Effector memory CD8-positive, alpha-beta T cell (primary cell): Measurements from ENCODE around the gene BAIAP2L2.
A peak's percentile ranks its signal among the peaks of the same experiment; 100 is the strongest.

Experiments
- ATAC-seq: fragments of 150-1000 bp; cut with Tn5 transposase; replicated peaks from 2 replicates; pipeline ENCODE4 v1.10.0; 2021; ENCODE audit warnings: mild to moderate bottlenecking, moderate library complexity
- DNase-seq, 3 experiments: peaks; one replicate each; pipeline ENCODE4 v3.0.0; 2021
- H3K27ac Mint-ChIP-seq, 2 donors: one replicate each; pipeline ENCODE4 v1.8.0; 2022; ENCODE audit warnings: mild to moderate bottlenecking in 2 of 2, mixed read lengths in 2 of 2, moderate library complexity in 2 of 2
- H3K27me3 Mint-ChIP-seq, 2 donors: one replicate each; pipeline ENCODE4 v1.8.0; 2022; ENCODE audit warnings: mixed read lengths in 2 of 2
- H3K36me3 Mint-ChIP-seq: one replicate; pipeline ENCODE4 v1.8.0; 2022; ENCODE audit warnings: mild to moderate bottlenecking, moderate library complexity, mixed read lengths; ENCODE audit not compliant: insufficient read depth
- H3K4me1 Mint-ChIP-seq, 2 donors: one replicate each; pipeline ENCODE4 v1.8.0; 2022; ENCODE audit warnings: low read depth in 2 of 2, mixed read lengths in 2 of 2
- H3K4me3 Mint-ChIP-seq, 2 donors: one replicate each; pipeline ENCODE4 v1.8.0; 2022; ENCODE audit warnings: mild to moderate bottlenecking in 2 of 2, mixed read lengths in 2 of 2, moderate library complexity in 2 of 2
- H3K9me3 Mint-ChIP-seq, 2 donors: one replicate each; pipeline ENCODE4 v1.8.0; 2022; ENCODE audit warnings: mixed read lengths in 2 of 2

BAIAP2L2 gene

DNA sequence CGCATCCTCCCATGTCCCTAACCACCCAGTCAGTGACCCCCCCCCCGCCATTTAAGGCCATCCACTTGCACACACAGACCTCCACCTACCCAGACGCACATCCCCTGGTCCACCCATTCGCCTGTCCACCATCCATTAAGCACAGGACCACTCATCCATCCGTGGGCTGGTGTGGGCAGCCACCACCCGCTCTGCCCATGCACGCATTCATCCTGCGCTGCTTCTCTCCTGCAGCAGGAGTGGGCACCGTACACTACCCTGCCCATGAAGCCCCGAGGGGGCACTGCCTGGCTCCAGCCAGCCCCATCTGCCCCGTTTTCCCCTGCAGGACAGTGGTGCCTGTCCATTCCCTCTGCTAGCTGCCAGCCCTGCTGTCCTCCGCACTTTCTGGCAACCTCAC, 22.6 kb downstream of the BAIAP2L2 start:
- Mint-ChIP-seq H3K27me3 (peaks cover 12 to 22% of the 10 kb centered on the region in 2 donors), H3K4me3 (no peak overlapping the region), H3K36me3 (no peaks in the 10 kb centered on the region), H3K27ac (no peak overlapping the region), H3K9me3 (no peaks in the 10 kb centered on the region), H3K4me1 (peaks cover 0 to 1% of the 10 kb centered on the region in 2 donors)
- no peak for DNase-seq
- ATAC-seq = no peak

DNA sequence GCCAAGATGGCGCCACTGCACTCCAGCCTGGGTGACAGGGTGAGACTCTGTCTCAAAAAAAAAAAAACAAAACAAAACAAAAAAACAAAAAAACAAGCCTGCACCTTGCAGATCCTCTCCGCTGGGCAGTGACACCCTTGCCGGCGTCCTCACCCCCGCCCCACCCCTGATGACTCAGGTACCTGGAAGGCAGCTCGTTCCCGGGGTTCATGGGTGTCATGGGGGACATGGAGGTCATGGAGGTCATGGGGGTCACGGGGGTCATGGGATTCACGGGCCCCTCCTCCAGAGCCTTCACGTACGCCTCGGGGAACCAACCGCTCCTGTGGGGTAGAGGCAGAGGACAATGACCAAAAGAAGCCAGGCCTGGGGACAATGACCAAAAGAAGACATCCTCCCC, 23.5 kb downstream of the BAIAP2L2 start:
- Mint-ChIP-seq H3K27ac (no peak overlapping the region), H3K36me3 (no peaks in the 10 kb centered on the region), H3K4me3 (no peak overlapping the region), H3K9me3 (no peaks in the 10 kb centered on the region), H3K4me1 (peaks cover 0 to 3% of the 10 kb centered on the region in 2 donors), H3K27me3 (peaks cover 18 to 28% of the 10 kb centered on the region in 2 donors)
- no peak for ATAC-seq
- no peak for DNase-seq

DNA sequence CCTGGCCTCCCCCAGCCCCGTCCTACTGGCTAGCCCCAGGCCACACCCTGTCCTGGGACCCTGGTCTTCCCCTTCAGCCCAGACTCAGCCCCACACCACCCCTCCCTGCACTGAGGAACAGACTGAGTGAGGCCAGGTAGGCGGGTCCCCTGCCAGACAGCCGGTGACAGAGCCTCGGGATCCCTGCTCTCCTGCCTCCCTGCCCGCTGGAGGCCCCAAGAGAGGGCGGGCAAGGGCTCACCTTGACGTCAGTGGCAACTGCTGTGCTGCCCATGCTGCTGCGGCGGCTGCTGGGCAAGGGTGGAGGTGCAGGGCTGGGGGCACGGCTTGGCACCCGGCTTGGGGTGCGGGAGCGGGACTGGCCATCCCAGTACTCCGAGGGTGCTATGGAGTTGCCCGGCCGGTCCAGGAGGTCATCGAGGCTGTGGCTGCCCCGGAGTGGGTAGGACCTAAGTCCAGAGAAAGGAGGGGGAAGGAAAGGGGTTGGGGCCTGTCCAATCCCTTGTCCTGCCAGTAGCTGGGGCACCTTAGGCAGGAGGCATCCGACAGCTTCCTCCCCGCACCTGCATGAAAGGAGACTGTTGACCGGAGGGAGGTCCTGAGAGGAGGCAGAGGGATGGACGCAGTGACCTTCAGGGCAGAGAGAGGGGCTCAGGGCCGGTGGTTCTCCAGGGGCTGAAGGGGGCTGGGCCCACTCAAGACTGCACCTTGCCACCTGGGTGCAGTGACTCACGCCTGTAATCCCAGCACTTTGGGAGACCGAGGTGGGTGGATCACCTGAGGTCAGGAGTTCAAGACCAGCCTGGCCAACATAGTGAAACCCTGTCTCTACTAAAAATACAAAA, 24.3 kb downstream of the BAIAP2L2 start:
- ATAC-seq (no peak), DNase-seq (no peak)
- no peak overlapping the region for H3K4me3 Mint-ChIP-seq
- H3K36me3 Mint-ChIP-seq = no peaks in the 10 kb centered on the region
- H3K27me3 Mint-ChIP-seq = peaks cover 18 to 32% of the 10 kb centered on the region in 2 donors
- H3K4me1 Mint-ChIP-seq = peaks cover 0 to 3% of the 10 kb centered on the region in 2 donors
- H3K27ac Mint-ChIP-seq = no peak overlapping the region
- H3K9me3 Mint-ChIP-seq = no peaks in the 10 kb centered on the region

DNA sequence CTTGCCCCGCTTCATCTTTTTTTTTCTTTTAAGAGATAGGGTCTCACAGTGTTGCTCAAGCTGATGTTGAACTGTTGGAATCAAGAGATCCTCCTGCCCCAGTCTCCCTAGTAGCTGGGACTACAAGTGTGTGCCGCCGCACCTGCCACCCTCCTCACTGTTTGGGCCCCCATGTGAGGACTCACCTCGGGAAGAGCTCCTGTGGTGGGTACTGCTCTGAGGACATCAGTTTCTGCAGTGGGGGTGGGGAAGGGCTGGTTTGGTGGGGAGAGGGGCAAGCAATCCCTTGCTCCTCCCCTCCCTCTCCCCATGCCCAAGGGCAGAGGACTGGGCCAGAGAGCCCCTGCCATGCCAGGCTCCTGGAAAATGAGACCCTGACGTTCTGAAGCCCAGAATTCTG, 25.0 kb downstream of the BAIAP2L2 start:
- Mint-ChIP-seq H3K9me3 (no peaks in the 10 kb centered on the region), H3K4me3 (no peak overlapping the region), H3K27ac (no peak overlapping the region), H3K4me1 (peaks cover 0 to 3% of the 10 kb centered on the region in 2 donors), H3K27me3 (peaks cover 18 to 33% of the 10 kb centered on the region in 2 donors), H3K36me3 (no peaks in the 10 kb centered on the region)
- DNase-seq = no peak
- no peak for ATAC-seq

DNA sequence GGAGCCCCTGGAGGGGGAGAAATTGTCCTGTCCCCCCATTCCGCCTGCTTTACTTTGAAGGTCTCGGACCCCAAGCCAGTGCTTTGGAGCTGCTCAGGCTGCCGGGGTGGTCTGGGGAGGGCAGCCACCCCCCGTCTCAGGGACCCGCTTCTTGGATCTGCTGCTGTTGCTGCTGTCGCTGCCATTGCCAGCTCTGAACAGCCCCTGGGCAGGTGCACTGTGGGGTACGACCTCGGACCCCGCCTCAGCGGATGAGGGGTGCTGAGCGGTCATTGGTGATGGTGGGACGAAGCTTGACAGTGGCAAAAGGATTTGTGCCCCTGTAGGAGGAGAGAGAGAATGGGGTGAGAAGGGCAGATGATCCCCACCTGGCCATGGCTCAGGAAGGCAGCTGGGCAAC, 25.4 kb downstream of the BAIAP2L2 start:
- H3K36me3 Mint-ChIP-seq = no peaks in the 10 kb centered on the region
- ATAC-seq = no peak
- peaks cover 0 to 3% of the 10 kb centered on the region in 2 donors for H3K4me1 Mint-ChIP-seq
- H3K27me3 Mint-ChIP-seq = peaks cover 22 to 37% of the 10 kb centered on the region in 2 donors
- H3K4me3 Mint-ChIP-seq = no peak overlapping the region
- H3K9me3 Mint-ChIP-seq = no peaks in the 10 kb centered on the region
- H3K27ac Mint-ChIP-seq = no peak overlapping the region
- no peak for DNase-seq

DNA sequence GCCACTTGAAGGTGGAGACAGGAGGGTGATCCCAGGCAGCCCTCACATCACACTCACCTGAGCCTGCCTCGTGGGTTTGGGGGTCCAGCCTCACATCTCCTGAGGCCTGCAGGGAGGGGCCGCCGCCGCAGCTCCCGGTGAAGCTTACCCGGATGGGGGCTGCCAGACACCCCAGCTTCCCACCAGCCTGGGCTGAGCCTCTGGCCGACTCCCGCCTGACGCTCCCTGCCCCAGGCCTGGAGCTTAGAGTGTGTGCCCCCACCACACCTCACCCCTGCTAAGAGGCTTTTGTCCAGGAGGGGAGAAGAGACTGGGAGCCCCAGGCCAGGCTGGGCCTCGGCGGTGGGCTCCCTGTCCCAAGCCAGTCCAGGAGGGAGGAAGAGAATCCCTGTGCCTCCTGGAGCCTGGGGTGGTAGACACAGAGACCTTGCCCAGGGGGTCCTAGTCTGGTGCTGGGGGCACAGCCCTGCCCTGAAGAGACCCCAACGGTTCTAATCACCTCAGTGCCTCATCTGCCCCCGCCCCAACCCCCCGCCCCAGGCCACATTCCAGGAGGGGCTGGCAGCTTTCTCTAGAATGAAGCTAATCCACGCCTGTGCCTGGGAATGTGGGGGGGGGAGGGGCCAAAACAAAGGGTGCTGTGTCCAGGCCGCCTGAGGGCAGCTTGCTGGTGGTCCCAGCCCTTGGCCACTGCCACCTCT, 26.4 kb downstream of the BAIAP2L2 start, which contains the start of gene SLC16A8:
Gene SLC16A8, minus strand, starts transcription at position 254 of the 701 bp plus-strand sequence. CDS start 1,311 bp downstream, outside the sequence.
- H3K9me3 Mint-ChIP-seq = no peaks in the 10 kb centered on the region
- H3K36me3 Mint-ChIP-seq = no peaks in the 10 kb centered on the region
- H3K4me1 Mint-ChIP-seq = peaks cover 0 to 3% of the 10 kb centered on the region in 2 donors
- H3K4me3 Mint-ChIP-seq = peak within 1 kb of the TSS in 1 of 2 donors; percentile 14
- no peak for ATAC-seq
- no peak within 1 kb of the TSS for H3K27ac Mint-ChIP-seq
- peaks cover 27 to 47% of the 10 kb centered on the region in 2 donors for H3K27me3 Mint-ChIP-seq
- no peak for DNase-seq

DNA sequence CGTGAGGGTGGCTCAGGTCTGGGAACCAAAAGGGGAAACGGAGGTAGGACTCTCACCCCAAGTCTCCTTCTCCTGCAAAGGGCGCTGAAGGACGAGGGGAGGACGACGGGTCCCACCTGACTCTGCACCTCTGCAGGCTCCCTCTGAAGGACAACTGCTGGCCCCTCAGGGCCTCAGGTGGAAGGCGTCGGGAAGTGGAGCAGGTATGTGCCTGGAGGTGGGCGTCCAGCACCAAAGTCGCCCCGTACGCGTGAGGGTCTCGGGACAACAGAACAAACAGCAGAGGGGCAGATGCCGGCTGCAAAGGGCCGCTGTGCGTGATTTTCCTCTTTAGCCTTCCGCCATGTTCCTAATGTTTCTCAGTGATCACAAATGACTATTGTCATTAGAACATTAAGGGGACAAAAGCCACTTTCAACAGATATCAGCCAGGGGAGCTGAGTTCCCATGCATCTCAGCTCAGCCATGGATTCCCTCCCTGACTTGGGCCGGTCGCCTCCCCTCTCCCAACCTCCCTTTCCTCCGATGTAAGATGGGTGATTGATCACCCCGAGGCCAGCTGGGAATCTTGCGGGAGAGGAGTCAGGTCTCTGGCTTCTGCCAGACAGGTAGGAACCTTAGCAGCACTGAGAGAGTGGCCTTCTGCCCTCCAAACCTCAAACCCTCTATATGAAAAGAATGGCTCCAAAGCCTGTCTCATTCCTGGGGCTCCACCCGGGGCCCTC, 27.3 kb downstream of the BAIAP2L2 start:
- Mint-ChIP-seq H3K27ac (no peak overlapping the region), H3K4me1 (peaks cover 0 to 2% of the 10 kb centered on the region in 2 donors), H3K36me3 (no peaks in the 10 kb centered on the region), H3K9me3 (no peaks in the 10 kb centered on the region), H3K4me3 (peak overlapping the region in 1 of 2 donors; percentile 14), H3K27me3 (peaks cover 24 to 44% of the 10 kb centered on the region in 2 donors)
- DNase-seq (no peak), ATAC-seq (no peak)

DNA sequence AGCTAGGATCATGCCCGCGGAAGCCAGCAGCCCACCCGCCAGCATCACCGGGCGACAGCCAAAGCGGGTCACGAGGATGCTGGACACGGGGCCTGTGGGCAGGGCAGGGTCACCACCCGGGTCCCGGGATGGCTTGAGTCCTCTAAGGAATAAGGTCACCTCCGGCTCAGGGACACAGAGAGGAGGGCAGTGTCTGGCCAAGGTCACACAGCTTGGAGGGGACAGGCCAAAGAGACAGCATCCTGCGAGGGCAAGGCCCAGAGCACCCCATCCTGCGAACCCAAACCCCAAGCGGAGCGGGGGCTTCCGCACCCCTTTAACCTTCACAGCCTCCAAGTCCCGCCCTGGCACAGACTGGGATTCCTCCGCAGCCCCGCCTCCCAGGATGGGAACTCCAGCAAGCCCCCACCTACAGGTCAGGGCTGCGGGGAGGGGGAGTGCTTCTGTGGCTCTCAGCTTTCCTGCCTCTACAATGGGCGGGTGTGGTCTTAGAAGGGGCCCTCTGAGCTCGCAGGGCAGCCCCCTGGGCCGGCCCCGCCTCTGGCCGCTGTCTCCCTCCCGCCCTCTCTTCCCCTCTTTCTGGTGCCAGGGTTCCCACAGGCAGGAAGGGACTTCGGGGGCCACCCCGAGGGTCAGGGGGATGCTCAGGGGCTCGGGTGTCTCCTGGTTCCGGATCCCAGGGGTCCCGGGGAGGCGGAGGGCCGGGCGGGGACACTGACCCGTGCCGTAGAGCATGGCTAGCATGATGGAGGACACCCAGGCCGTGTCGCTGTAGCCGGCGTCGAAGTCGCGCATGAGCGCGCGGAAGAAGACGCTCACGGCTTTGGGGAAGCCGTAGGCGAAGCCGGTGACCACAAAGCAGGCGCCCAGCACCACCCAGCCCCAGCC, 28.3 kb downstream of the BAIAP2L2 start:
- no peaks in the 10 kb centered on the region for H3K9me3 Mint-ChIP-seq
- peak; percentile 37 for ATAC-seq
- DNase-seq = no peak
- H3K27me3 Mint-ChIP-seq = peaks cover 15 to 35% of the 10 kb centered on the region in 2 donors
- H3K27ac Mint-ChIP-seq = no peak overlapping the region
- peaks cover 1 to 2% of the 10 kb centered on the region in 2 donors for H3K4me1 Mint-ChIP-seq
- no peaks in the 10 kb centered on the region for H3K36me3 Mint-ChIP-seq
- peak overlapping the region in 1 of 2 donors; percentile 41 for H3K4me3 Mint-ChIP-seq

DNA sequence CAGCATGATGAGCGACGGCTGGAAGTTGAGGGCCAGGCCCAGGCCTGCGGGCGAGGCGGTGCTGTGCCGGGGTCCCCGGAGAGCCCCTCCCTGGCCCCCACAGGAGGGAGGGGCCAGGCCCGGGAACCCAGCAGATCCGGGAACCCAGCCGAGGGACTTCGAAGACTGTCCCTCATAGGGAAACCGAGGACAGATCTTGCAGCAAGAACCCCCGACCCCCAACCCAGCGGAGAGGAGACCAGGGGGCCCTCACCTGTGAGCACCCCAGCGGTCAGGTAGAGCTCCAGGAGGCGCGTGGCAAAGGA, 28.9 kb downstream of the BAIAP2L2 start:
- Mint-ChIP-seq H3K4me3 (peak overlapping the region in 1 of 2 donors; percentile 41), H3K27me3 (peaks cover 15 to 34% of the 10 kb centered on the region in 2 donors), H3K4me1 (peaks cover 1 to 5% of the 10 kb centered on the region in 2 donors), H3K36me3 (peaks cover 1% of the 10 kb centered on the region), H3K27ac (no peak overlapping the region), H3K9me3 (no peaks in the 10 kb centered on the region)
- ATAC-seq (no peak), DNase-seq (no peak)

DNA sequence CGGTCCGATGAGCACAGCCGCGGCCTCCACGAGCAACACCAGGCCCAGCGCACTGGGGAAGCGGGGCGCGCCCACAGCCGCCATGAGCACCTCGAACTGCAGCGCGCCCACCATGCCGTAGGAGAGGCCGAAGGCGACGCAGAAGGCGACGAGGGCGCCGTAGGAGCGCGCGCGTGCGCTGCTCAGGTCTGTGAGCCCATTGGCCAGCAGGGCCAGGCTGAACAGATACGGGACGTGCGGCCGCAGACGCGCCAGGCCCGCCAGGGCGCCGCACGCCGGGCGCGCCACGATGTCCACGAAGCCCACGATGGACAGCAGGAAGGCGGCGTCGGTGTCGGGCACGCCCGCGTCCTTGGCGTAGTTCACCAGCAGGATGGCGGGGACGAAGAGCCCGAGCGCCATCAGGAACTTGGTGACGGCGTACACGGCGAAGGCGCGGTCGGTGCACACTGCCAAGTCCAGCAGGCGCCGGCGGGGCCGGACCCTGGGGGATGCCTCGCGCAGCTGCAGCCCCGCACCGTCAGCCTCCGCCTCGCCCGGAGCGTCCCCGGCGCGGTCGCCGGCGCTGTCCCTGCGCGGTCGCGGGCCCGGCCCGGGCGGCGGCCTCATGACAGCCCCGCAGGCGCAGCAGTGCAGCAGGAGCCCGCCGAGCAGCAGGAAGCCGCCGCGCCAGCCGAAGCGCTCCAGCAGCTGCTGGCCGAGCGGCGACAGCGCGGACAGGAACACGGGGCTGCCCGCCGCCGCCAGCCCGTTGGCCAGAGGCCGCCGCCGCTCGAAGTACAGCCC, 29.4 kb downstream of the BAIAP2L2 start:
- no peaks in the 10 kb centered on the region for H3K9me3 Mint-ChIP-seq
- H3K36me3 Mint-ChIP-seq = peaks cover 6% of the 10 kb centered on the region
- no peak overlapping the region for H3K27ac Mint-ChIP-seq
- H3K4me3 Mint-ChIP-seq = peak overlapping the region in 1 of 2 donors; percentile 29
- peaks cover 1 to 5% of the 10 kb centered on the region in 2 donors for H3K4me1 Mint-ChIP-seq
- ATAC-seq (peak; percentile 50), DNase-seq (no peak)
- peaks cover 15 to 34% of the 10 kb centered on the region in 2 donors for H3K27me3 Mint-ChIP-seq

DNA sequence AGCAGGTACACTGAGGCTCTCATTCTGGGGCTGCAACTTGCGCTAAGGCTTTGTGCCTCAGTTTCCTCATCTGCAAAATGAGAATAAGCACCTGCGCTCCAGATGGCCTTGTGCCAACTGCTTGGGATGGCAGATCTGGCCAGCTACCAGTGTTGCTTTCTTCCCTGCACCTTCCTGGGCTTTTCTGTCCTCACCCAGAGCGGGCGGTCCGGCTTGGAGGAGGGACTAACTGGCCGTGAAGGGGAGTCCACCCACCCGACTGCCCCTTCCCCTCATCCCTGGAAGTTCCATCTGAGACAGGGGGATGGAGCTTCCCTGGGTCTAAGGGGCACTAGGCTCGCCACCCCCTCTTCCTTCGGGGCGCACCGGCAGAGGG, 30.0 kb downstream of the BAIAP2L2 start:
- Mint-ChIP-seq H3K27ac (no peak overlapping the region), H3K4me1 (peaks cover 1 to 5% of the 10 kb centered on the region in 2 donors), H3K36me3 (peaks cover 7% of the 10 kb centered on the region), H3K27me3 (peaks cover 15 to 34% of the 10 kb centered on the region in 2 donors), H3K9me3 (no peaks in the 10 kb centered on the region), H3K4me3 (peak overlapping the region in 1 of 2 donors; percentile 29)
- ATAC-seq (no peak), DNase-seq (no peak)

DNA sequence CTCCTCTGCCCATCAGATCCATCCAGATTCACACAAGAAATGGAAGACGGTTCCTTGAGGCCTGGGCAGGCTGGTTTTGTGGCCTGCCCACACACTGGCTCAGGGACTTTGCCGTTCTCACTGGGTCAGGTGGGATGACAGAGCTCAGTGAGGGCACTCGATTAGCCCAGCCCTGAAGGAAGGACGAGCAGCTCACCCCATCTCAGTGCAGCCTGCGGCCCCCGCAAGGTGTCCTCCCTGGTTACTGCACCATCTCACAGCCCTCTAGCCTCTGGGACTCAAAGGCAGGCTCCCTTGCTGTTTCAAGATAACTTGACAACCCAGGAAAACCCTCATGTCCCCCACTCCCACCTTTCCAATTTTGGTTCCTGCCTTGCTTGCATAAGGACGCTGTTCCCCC, 30.7 kb downstream of the BAIAP2L2 start:
- H3K36me3 Mint-ChIP-seq = peaks cover 7% of the 10 kb centered on the region
- H3K9me3 Mint-ChIP-seq = no peaks in the 10 kb centered on the region
- ATAC-seq (no peak), DNase-seq (no peak)
- H3K27ac Mint-ChIP-seq = no peak overlapping the region
- peaks cover 15 to 34% of the 10 kb centered on the region in 2 donors for H3K27me3 Mint-ChIP-seq
- peaks cover 1 to 5% of the 10 kb centered on the region in 2 donors for H3K4me1 Mint-ChIP-seq
- no peak overlapping the region for H3K4me3 Mint-ChIP-seq
